HG02642 (cell line): ENCODE results near the gene KLHDC1.
"Not testable (repeated sequence)": the region's sequence is repeated elsewhere in the genome, so short reads cannot be mapped to it uniquely, and the experiment has no call there.

Experiments used
- ATAC-seq: cut with Tn5 transposase; IDR thresholded peaks from one replicate; pipeline ENCODE4 v1.9.1; 2021; ENCODE audit warnings: mild to moderate bottlenecking; ENCODE audit not compliant: unreplicated experiment, poor library complexity

KLHDC1 gene, protein sequence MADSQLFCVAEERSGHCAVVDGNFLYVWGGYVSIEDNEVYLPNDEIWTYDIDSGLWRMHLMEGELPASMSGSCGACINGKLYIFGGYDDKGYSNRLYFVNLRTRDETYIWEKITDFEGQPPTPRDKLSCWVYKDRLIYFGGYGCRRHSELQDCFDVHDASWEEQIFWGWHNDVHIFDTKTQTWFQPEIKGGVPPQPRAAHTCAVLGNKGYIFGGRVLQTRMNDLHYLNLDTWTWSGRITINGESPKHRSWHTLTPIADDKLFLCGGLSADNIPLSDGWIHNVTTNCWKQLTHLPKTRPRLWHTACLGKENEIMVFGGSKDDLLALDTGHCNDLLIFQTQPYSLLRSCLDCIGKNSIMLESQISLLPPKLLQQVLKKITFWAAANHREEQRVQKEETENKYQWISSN

DNA sequence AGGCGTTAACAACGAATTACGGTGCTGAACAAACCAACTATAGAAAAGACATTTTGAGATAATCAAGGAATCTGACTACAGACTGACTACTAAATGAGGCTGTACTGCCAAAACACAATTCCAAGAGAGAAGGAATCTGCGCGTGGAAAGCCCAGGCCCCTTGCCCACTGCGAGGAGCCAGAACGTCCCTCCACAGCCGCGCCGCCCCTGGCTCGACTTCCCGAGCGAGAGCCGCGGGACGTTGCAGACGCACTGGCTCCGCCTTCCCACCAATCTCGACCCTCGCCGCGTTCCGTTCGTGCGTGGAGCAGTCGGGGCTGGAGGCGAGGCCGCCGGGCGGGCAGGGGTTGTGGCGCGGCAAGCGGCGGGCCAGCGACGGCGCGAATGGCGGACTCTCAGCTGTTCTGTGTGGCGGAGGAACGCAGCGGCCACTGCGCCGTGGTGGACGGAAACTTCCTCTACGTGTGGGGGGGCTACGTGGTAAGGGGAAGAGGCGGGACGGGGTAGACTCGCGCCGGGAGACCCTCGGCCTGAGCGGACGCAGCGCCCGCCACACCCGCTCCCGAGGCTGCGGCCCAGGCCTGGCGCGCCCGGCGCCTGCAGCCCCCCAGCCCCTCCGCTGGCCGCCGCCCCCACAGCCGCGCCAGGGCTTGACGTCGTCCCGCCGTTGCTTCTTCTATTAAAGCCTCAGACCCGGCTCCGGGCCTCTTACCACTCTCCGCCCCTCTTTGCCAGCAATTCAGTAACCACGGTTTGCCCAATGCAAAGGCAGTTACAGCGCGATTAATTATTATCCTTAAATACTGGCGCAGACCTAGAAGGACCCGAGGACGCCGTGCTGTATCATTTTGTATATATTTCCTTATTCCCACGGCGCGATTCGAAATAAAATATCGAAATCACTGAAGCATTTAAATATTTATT lies at the start of gene KLHDC1:
Gene KLHDC1 (plus strand): TSS at position 310 of the 924 bp plus-strand sequence. CDS start 75 bp downstream, at position 385.
- ATAC-seq: peak; percentile 70

DNA sequence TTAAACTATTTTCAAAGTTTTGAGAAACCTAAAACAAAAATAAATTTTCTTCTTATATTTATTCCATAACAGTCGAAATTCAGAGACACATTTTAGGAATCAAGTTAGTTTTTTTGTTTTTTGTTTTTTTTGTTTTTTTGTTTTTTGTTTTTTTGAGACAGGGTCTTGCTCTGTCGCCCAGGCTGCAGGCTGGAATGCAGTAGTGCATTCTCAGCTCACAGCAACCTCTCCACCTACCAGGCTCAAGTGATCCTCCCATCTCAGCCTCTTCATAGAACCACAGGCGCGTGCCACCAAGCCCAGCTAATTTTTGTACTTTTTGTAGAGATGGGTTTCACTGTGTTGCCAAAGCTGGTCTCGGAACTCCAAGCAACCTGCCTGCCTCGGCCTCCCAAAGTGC lies 39.4 kb upstream of the KLHDC1 start:
- ATAC-seq: no peak

DNA sequence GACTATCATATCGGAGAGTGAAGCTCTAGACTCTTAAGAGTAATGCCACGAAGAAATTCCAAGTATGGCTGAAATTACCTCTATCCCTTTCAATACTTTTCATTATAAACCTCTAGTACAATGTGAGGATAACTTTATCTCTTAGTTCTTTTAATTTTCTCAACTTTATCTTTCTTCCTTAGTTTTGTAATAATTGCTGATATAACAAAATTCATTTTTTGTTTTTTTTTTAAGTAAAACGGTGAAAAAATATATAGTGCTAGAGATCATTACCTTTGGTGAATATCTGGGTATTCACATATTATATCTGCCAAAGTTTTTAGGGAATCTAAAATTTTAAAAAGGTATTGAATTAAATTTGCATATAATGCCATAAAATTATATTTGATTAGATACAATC lies 38.4 kb upstream of the KLHDC1 start:
- no peak for ATAC-seq

DNA sequence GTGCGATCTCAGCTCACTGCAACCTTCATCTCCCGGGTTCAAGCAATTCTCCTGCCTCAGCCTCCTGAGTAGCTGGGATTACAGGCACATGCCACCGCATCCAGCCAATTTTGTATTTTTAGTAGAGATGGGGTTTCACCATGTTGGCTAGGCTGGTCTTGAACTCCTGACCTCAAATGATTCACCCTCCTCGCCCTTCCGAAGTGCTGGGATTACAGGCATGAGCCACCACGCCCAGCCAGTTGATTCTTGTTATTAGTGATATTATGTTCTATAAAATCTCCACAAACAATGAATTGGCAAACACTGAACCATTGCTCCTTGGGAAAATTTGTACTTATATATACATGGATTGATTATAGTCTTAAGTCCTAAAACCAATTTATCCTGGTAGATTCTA lies 35.4 kb upstream of the KLHDC1 start:
- not testable (repeated sequence) for ATAC-seq

DNA sequence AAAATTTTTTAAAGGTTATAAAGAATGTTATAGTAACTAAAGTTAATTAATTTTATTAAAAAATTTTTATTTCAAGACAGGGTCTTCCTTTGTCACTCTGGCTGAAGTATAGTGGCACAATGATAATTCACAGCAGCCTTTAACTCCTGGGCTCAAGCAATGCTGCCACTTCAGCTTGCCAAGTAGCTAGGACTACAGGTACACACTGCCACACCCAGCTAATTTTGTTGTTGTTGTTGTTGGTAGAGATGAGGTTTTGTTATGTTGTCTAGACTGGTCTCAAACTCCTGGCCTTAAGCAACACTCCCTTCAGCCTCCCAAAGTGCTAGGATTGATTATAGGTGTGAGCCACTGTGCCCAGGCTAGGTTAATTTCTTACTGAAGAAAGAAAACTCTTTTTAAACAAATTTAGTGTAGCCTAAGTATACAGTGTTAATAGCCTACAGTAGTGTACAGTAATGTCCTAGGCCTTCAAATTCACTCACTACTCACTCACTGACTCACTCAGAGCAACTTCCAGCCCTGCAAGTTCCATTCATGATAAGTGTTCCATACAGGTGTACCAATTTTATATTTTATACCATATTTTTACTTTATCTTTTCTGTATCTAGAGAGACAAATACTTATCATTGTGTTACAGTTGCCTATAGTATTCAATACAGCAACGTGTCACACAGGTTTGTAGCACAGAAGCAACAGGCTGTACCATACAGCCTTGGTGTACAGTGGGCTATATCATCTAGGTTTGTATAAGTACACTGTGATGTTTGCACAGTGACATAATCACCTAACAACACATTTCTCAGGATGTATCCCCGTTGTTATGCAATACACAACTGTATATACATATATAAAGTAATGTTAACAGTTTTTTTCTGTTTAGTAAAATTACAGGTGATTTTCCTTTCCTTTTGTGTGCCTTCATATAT lies 33.1 kb upstream of the KLHDC1 start:
- ATAC-seq: no peak

DNA sequence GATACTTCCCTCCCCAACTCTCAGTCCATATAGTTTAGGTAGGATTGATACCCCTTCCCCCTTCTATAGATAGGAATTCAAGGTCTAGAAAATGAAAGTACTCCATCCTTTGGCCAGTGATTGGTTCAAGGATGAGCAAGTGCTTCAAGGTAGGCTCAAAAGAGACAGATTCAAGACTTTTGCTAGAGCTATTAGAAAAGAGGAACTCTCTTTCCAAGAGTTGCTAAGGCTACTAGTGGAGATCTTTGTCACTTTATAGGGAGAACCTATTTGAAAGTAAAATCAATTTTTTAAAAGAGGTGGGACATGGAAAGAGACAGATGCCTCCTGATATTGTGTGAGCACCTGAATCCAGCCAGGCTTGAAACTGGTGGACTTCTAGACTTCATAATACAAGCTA lies 22.4 kb upstream of the KLHDC1 start:
- no peak for ATAC-seq

DNA sequence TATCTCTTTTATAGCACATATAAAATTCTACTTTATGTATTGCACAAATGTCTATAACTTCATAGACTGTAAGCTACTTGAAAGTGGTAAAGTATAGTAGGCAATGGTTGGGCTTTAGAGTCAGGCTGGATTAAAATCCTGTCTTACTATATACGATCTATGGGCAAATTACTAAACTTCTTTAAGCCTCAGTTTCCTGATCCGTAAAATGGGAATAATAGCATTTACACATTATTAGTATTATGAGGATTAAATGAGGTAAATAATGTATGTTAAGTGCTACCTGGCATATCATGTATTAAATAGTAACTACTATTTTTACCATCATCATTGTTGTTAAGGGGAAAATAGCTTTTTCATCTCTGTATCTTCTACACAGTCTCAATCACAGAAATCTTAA lies 19.3 kb upstream of the KLHDC1 start:
- ATAC-seq: no peak

DNA sequence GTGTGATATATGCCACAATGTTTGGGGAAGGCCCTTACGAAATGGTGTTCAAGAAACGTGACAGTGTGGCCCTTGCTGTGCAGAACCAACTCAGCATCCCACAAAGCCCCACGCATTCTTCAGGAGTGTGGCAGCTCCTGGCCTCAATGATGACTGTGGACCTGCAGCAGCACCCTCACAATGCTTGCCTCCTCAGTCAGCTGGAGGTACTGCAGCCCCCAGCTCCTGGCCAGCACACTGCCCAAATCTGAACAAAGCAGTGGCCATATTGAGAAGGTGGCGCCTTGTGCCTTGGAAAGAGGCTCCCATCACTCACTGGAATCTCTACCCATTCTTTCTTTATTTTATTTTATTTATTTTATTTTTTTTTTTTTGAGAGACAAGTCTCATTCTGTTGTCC lies 15.3 kb upstream of the KLHDC1 start:
- ATAC-seq: no peak

DNA sequence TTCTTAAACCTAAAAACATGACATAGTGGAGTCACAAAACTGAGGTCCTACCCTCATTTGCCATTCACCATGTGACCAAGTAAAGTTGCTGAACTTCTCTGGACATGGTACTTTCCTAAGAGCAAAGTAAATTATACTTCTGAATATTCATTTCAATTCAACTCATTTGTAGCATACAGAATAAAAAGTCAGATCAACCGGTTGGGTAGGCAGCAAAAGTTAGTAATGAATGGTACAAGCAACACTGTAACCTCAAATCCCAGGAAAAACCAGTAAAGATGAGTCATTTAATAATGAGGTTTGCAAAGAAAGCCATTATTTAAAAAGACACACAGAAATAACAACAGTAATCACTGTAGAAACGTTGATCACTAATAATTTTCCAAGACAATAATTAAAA lies 13.6 kb upstream of the KLHDC1 start:
- ATAC-seq: no peak

DNA sequence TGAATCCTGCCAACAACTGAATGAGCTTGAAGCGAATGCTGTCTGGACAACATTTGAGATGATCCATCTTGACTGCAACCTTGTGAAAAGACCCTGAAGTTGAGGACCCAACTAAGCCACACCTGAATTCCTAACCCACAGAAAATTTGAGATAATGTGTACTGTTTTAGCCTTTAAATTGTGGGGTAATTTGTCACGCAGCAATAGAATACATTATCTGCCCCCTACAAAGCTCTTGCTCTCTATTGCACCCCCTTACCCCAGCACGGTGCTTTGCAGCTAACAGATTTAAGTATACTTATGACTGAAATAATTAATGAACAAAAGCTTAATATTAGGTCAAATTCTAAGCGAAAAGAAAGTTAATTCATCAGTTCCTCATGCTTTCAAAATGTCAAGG lies 6.5 kb upstream of the KLHDC1 start:
- no peak for ATAC-seq

DNA sequence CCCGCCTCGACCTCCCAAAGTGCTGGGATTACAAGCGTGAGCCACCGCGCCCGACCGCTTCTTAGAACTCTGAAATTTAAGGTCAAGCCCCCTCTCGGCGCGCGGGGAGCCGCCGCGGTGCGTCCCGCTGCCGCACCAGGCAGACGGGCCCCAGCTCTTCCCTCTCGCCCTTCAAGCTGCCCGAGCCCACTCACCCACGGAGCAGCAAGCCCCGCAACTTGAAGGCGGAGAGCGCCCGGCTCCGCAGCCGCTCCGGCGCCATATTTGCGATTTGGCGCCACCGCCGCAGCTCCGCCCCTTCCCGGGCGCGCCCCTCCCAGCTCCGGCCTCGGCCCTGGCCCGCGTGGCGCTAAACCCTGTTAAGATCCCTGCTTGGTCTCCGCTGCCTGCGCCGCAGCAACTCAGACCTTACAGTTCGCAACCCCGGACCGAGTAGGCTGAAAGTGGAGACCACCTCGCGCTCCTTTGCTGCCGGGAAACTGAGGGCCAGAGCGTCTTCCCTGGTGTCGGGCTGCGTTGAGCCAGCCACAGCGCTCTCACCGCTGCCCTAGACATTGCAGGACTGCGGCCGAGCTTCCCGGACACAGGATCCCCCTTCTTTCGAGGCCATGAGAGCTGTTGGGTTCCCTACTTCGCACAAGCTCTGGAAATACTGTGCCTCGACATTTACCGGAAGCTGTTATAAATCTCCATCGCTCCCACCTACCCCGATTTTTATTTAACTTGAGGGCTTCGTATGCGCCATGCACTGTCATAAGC lies 4.8 kb upstream of the KLHDC1 start, which contains the start of gene POLE2:
Gene POLE2 (minus strand): TSS at position 273 of the 759 bp plus-strand sequence. CDS start 11 bp downstream, at position 262.
- peak; percentile 90 for ATAC-seq

DNA sequence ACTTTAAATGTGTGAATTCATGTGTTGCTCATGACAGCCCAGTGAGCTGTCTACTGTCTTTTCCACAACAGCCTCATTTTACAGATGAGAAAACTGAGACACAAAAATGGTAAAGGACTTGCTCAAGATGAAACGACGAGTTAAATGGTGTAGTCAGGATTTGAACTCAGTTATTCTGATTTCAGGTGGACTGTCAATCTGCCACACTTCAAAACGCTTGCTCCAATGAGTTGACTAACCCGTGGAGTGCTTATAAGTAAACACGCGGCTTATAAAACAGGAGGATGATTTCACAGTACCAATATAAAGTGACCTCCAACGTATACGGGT lies 4.3 kb upstream of the KLHDC1 start:
- ATAC-seq: no peak

DNA sequence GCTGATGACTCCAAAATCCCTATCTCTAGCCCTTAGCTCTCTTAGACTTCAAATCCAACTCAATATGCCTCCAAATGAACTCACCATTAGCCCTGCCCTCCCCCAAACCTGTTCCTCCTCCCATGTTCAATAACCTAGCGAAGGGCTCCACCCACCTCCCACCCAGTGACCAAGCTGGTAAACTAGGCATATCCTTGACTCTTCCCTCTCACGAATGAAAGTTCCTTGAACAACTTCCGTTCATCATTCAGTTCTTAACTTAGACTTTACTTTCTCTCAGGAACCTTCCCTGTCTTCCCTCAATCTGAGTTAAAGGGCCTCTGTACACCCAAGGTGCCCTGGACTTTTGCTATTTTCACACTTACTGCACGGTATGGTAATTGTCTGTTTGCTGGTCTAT lies 1.9 kb upstream of the KLHDC1 start:
- ATAC-seq: no peak

DNA sequence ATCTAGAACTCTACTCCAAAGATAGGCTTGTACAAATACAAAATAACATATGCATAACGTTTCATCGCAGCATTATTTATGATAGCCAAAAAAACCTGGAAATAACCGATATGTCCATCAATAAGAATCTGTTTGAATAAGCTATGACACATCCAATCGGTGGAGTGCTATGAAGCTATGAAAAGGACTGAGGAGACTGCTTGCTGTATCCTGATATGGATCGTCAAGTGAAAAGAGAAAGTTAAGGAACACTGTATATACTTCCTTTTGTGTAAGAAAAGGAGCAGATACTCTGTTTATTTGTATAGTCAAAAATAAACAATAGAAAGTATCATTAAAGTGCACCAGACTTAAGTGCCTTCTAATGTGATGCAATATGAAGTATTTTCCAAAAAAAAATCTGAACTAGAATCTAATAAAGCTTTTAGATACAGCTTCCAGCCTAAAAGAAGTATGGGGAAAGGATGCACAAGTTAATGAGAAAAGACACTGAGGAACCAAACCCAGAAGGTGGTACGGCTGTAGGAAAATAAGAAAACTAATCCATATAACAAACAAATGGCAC lies 645 bp upstream of the KLHDC1 start:
- no peak for ATAC-seq

DNA sequence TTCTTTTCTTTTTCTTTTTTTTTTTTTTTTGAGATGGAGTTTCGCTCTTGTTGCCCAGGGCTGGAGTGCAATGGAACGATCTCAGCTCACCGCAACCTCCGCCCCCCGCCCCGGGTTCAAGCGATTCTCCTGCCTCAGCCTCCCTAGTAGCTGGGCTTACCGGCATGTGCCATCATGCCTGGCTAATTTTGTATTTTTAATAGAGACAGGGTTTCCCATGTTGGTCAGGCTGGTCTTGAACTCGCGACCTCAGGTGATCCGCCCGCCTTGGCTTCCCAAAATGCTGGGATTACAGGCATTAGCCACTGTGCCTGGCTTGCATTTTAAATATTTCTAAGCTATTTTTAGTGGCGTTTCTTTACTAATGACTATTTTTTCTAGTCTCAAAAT lies 810 bp downstream of the KLHDC1 start:
- ATAC-seq: not testable (repeated sequence)

DNA sequence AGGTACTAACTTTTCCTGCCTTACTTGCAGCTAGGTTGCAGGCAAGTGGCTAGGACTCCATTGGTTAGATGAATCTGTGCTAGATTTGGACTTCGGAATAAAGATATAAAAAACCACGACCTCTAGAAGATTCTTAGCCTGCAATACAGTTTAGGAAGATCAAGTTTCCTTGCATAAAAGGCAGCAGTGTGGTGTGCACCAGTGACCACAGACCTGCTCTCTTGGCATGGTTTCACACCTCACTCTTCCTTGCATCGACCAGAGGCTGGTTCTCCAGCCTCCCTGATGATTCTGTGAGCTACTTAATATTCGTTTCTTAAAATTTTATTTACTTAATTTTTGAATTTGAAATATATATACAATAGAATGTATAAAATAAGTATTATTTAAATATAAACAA lies 9.8 kb downstream of the KLHDC1 start:
- no peak for ATAC-seq

DNA sequence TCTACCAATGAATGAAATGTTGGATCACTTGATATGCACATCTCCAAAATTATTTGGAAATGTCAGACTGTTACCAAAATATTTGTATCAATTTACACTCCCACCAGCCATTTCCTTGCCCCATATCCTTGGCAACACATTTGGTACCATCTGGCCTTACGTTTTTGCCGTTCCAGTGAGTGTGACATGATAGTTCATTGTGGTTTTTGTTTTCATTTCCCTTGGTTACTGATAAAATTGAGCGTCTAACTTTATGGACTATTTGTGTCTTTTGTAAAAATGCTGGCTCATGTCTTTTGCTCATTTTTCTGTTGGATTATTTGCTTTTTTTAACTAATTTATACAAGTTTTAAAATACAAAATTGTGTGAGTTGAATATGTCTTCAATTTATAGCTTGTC lies 11.0 kb downstream of the KLHDC1 start:
- ATAC-seq: no peak

DNA sequence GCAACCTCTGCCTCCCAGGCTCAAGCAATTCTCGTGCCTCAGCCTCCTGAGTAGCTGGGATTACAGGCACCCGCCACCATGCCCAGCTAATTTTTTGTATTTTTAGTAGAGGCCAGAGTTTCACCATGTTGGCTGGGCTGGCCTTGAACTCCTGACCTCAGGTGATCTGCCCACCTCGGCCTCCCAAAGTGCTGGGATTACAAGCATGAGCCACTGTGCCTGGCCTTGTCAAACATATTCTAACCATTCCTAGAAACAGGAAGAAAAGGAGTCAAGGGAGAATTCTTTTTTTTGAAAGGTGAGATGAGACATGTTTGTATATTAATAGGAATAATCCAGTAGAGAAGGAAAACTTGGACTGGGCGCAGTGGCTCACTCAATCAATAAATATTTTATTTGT lies 11.6 kb downstream of the KLHDC1 start:
- not testable (repeated sequence) for ATAC-seq

DNA sequence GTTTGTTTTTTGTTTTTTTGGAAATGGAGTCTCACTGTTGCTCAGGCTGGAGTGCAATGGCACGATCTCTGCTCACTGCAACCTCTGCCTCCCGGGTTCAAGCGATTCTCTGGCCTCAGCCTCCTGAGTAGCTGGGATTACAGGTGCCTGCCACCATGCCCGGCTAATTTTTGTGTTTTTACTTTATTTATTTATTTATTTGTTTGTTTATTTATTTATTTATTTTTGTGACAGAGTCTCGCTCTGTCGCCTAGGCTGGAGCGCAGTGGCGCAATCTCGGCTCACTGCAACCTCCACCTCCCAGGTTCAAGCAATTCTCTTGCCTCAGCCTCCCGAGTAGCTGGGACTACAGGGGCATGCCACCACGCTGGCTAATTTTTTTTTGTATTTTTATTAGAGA lies 18.1 kb downstream of the KLHDC1 start:
- ATAC-seq: not testable (repeated sequence)
